Prostate gland (tissue), 2 donors: ENCODE measurements around the gene PAN3.

Experiments used
- CTCF ChIP-seq, 4 experiments: fragments of 200-600 bp in 2 of 4; fragments of 450-650 bp in 2 of 4; sonication (generic) in 2 of 4; IDR thresholded peaks; 1 replicate in 3 of 4; 2 replicates in 1 of 4; pipeline ENCODE4 v1.5.1; 2016 to 2019; ENCODE audit warnings: antibody characterized with exemption in 4 of 4, mild to moderate bottlenecking in 2 of 4, moderate library complexity in 2 of 4
- POLR2A ChIP-seq: fragments of 450-650 bp; IDR thresholded peaks from one replicate; pipeline ENCODE4 v1.6.1; 2016; ENCODE audit warnings: antibody characterized with exemption, mild to moderate bottlenecking
- POLR2AphosphoS5 ChIP-seq: sonication (generic); formaldehyde crosslinking; IDR thresholded peaks from one replicate; pipeline ENCODE4 v1.6.1; 2017; ENCODE audit warnings: antibody characterized with exemption

- no peak for TF ChIP-seq CTCF (IDR thresholded peaks at IDR 0.05)
- no peak for TF ChIP-seq POLR2A
- TF ChIP-seq POLR2AphosphoS5, result no peak
Measured at GRCh38 chr13:28271056-28271840, 132.9 kb downstream of the PAN3 start.
